SK-N-SH (cell line): ENCODE data around the gene HSCB. TPM values are rescaled to one million over a fixed set of nuclear protein-coding genes. Genes with fewer than 3 reads are reported as not detected.

Source experiments
- CTCF ChIA-PET: fragments of 300-600, 350-600 bp; formaldehyde crosslinking; extraction: SDS; loops from one replicate; lab custom pipeline; 2021; lab: Yijun Ruan, JAX
- POLR2A ChIA-PET: fragments of 350-600 bp; sonication (Branson Sonifier 250); formaldehyde crosslinking; extraction: SDS; loops from one replicate; lab custom pipeline; 2020; ENCODE audit warnings: antibody characterized with exemption, inconsistent platforms; lab: Yijun Ruan, JAX
- DNase-seq: peaks from one replicate; pipeline ENCODE4 v3.0.0; 2012
- H2AFZ ChIP-seq: fragments of 200-600 bp; sonication (generic); 2 replicates; pipeline ENCODE4 v1.8.1; 2016; ENCODE audit warnings: antibody characterized with exemption, mild to moderate bottlenecking, low read depth
- H3F3A ChIP-seq: fragments of 200-600 bp; sonication (generic); replicated peaks from 2 replicates; pipeline ENCODE3; 2016; ENCODE audit warnings: antibody characterized with exemption, mild to moderate bottlenecking; ENCODE audit not compliant: insufficient read depth
- H3K27ac ChIP-seq, 2 experiments: fragments of 200-500 bp in 1 of 2; fragments of 200-600 bp in 1 of 2; sonication (Bioruptor generic) in 1 of 2; sonication (generic), shearing (Covaris generic) in 1 of 2; 2 replicates each; pipeline versions ENCODE4 v1.5.1 to v1.6.1; 2014 to 2016; ENCODE audit warnings: low read depth in 2 of 2, inconsistent platforms in 1 of 2, low read length in 1 of 2, mild to moderate bottlenecking in 1 of 2, mixed read lengths in 1 of 2
- H3K27me3 ChIP-seq: fragments of 200-600 bp; sonication (generic), shearing (Covaris generic); 2 replicates; pipeline ENCODE4 v1.6.1; 2016; ENCODE audit warnings: mixed run types; ENCODE audit not compliant: insufficient read depth
- H3K36me3 ChIP-seq, 2 experiments: fragments of 200-500 bp in 1 of 2; fragments of 200-600 bp in 1 of 2; sonication (Bioruptor generic) in 1 of 2; sonication (generic) in 1 of 2; replicated peaks in 1 of 2; 2 replicates each; pipeline versions ENCODE3 to v1.5.1; 2014 to 2016; ENCODE audit warnings: low read length in 1 of 2, mild to moderate bottlenecking in 1 of 2; ENCODE audit not compliant: insufficient read depth in 2 of 2, control insufficient read depth in 1 of 2
- H3K4me1 ChIP-seq, 2 experiments: fragments of 200-500 bp in 1 of 2; fragments of 200-600 bp in 1 of 2; sonication (Bioruptor generic) in 1 of 2; sonication (generic), shearing (Covaris generic) in 1 of 2; 2 replicates each; pipeline versions ENCODE4 v1.5.1 to v1.6.1; 2014 to 2016; ENCODE audit warnings: low read depth in 1 of 2, low read length in 1 of 2, mixed run types in 1 of 2; ENCODE audit not compliant: insufficient read depth in 2 of 2, control insufficient read depth in 1 of 2
- H3K4me2 ChIP-seq: fragments of 200-600 bp; sonication (generic), shearing (Covaris generic); 2 replicates; pipeline ENCODE4 v1.6.1; 2017; ENCODE audit warnings: mixed run types
- H3K4me3 ChIP-seq, 2 experiments: fragments of 200-500 bp in 1 of 2; fragments of 200-600 bp in 1 of 2; sonication (Bioruptor generic) in 1 of 2; sonication (generic), shearing (Covaris generic) in 1 of 2; 2 replicates each; pipeline versions ENCODE4 v1.5.1 to v1.8.1; 2014 to 2016; ENCODE audit warnings: low read depth in 2 of 2, inconsistent platforms in 1 of 2, low read length in 1 of 2, mild to moderate bottlenecking in 1 of 2, mixed read lengths in 1 of 2, moderate library complexity in 1 of 2
- H3K79me2 ChIP-seq: fragments of 200-600 bp; sonication (generic); 2 replicates; pipeline ENCODE4 v1.8.1; 2017; ENCODE audit warnings: mild to moderate bottlenecking; ENCODE audit not compliant: insufficient read depth
- H3K9ac ChIP-seq: fragments of 200-600 bp; sonication (generic); 2 replicates; pipeline ENCODE4 v1.6.1; 2017; ENCODE audit warnings: mixed run types
- H3K9me2 ChIP-seq: fragments of 200-600 bp; sonication (generic); 2 replicates; pipeline ENCODE4 v1.6.1; 2017; ENCODE audit warnings: mixed run types
- H3K9me3 ChIP-seq: fragments of 200-600 bp; sonication (generic); 2 replicates; pipeline ENCODE4 v1.6.1; 2017; ENCODE audit warnings: mixed run types, mild to moderate bottlenecking, moderate library complexity
- H4K20me1 ChIP-seq: fragments of 200-600 bp; sonication (generic); 2 replicates; pipeline ENCODE4 v1.6.1; 2017; ENCODE audit warnings: mild to moderate bottlenecking, mixed run types; ENCODE audit not compliant: insufficient read depth
- CHD2 ChIP-seq: fragments of 150-350 bp; IDR thresholded peaks from 2 replicates; pipeline ENCODE4 v1.6.1; 2018; ENCODE audit warnings: low read length; ENCODE audit not compliant: partially characterized antibody
- FOSL2 ChIP-seq: IDR thresholded peaks from 2 replicates; pipeline ENCODE4 v1.4.0; 2012; ENCODE audit warnings: low read depth, mild to moderate bottlenecking, moderate library complexity, borderline replicate concordance
- FOXJ3 ChIP-seq: sonication (generic); formaldehyde crosslinking; IDR thresholded peaks from 2 replicates; pipeline ENCODE4 v1.5.1; 2020; ENCODE audit warnings: mild to moderate bottlenecking, missing genetic modification reagents
- MEF2A ChIP-seq: IDR thresholded peaks from 2 replicates; pipeline ENCODE4 v1.4.0; 2012; ENCODE audit warnings: low read depth, borderline replicate concordance
- POLR2AphosphoS5 ChIP-seq: IDR thresholded peaks from 2 replicates; pipeline ENCODE4 v1.6.1; 2012; ENCODE audit warnings: low read depth, low read length
- RFX5 ChIP-seq: IDR thresholded peaks from 2 replicates; pipeline ENCODE4 v1.6.1; 2012; ENCODE audit warnings: mild to moderate bottlenecking, improper control_type of control experiment, low read length
- SMC3 ChIP-seq: IDR thresholded peaks from 2 replicates; pipeline ENCODE4 v1.6.1; 2012; ENCODE audit warnings: low read depth, low read length, improper control_type of control experiment
- WGBS: methylation state at CpG from one replicate; pipeline ENCODE4 v1.1.6; 2017; ENCODE audit warnings: low lambda C conversion rate; 5-methylcytosine and 5-hydroxymethylcytosine counted together
- polyA plus RNA-seq, 3 experiments: library from polyadenylated mRNA; depleted of rRNA; stranded (reverse); fragments of >200 nt; gene quantifications; 2 replicates each; pipeline ENCODE4 v1.2.3, GENCODE V29; 2012
- TF ChIP-seq, protein P1 (sequence below): fragments of 150-350 bp; IDR thresholded peaks from 2 replicates; pipeline ENCODE4 v1.6.1; 2016; ENCODE audit warnings: mild to moderate bottlenecking, low read depth, low read length
- TF ChIP-seq, protein P2 (sequence below): IDR thresholded peaks from 2 replicates; pipeline ENCODE4 v1.4.0; 2012; ENCODE audit warnings: low read depth, borderline replicate concordance
- TF ChIP-seq, protein P3 (sequence below): IDR thresholded peaks from 2 replicates; pipeline ENCODE4; 2012

The HSCB gene
- polyA plus RNA-seq, 1 of the 3 experiments (the other 2 are of a cell fraction) = 19.9 TPM

DNA sequence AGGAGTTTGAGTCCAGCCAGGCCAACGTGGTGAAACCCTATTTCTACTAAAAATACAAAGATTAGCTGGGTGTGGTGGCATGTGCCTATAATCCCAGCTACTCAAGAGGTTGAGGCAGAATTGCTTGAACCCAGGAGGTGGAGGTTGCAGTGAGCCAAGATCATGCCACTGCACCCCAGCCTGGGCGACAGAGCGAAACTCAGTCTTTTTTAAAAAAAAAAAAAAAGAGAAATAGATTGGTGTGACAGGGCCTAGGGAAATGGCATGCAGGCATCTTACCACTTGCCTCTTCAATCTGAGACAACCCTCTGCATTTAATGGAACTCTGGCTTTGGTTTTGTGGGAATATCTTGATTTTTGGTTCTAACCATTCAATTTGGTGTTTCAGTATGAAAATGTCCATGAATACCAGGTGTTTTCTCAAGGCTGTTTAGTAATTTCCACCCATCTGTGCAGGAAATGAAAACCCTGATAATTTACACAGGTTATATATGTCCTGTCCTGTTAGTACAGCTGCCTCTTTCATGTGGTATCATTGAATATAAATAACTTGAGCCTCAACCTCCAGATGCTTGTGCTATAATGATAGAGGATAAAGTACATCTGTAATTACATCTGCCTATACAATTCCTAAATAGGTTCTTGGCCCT lies 50.1 kb downstream of the HSCB start:
- 73% methylated on average over 3 of the region's 3 CpGs for WGBS
- Histone ChIP-seq H3K36me3 (peaks cover 54 to 56% of the 10 kb centered on the region in 2 experiments), H2AFZ (no peak overlapping the region), H3K27me3 (no peaks in the 10 kb centered on the region), H4K20me1 (peaks cover 32% of the 10 kb centered on the region), H3K9me3 (no peaks in the 10 kb centered on the region), H3K4me3 (no peak overlapping the region), H3K9me2 (no peaks in the 10 kb centered on the region), H3F3A (peaks cover 59% of the 10 kb centered on the region), H3K9ac (no peak overlapping the region), H3K79me2 (peaks cover 38% of the 10 kb centered on the region), H3K27ac (no peak overlapping the region), H3K4me1 (peaks cover 0 to 2% of the 10 kb centered on the region in 2 experiments; a peak in 1 of 4 replicates), H3K4me2 (no peak overlapping the region)
- no peak for DNase-seq
- ChIA-PET CTCF (interaction anchor here (0.7 to 1.8 kb wide), 2 partner anchors 16 to 249 kb away, joined by 3 to 4 read pairs; no protein-coding TSS in a partner anchor), POLR2A (interaction anchor here (0.6 to 1.2 kb wide), 3 partner anchors 36 to 249 kb away, joined by 3 to 5 read pairs (median 3); no protein-coding TSS in a partner anchor)
- TF ChIP-seq SMC3 = no peak

DNA sequence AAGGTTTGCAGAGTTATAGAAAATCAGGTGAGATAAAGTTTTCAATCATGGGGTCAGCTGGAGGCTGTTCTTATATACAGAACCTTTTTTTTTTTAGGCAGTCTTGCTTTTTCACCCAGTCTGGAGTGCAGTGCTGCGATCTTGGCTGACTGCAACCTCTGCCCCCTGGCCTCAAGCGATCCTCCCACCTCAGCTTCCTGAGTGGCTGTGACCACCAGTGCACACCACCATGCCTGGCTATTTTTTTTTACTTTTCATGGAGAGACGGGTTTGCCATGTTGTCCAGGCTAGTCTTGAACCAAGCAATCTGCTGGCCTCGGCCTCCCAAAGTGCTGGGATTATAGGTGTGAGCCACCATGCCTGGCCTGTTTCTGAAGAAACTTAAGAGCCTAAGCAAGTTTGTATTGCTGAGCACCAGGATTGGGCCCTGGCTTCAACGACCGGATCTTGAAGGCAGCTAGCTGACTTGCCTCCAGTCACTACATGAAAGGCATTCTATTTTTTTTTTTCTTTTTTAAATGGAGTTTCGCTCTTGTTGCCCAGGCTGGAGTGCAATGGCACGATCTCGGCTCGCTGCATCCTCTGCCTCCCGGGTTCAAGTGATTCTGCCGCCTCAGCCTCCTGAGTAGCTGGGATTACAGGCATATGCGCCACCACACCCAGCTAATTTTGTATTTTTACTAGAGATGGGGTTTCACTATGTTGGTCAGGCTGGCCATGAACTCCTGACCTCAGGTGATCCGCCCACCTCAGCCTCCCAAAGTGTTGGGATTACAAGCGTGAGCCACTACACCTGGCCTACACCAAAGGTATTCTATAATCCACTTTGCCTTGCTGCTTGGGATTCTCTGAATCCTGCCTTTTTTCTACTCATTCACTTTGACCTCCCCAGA lies 50.9 kb downstream of the HSCB start:
- Histone ChIP-seq H2AFZ (no peak overlapping the region), H3K27ac (no peak overlapping the region), H3F3A (peaks cover 61% of the 10 kb centered on the region), H3K9me3 (no peaks in the 10 kb centered on the region), H3K4me2 (no peak overlapping the region), H3K9ac (no peak overlapping the region), H3K9me2 (no peaks in the 10 kb centered on the region), H3K4me1 (peaks cover 0 to 4% of the 10 kb centered on the region in 2 experiments; a peak in 1 of 4 replicates), H3K27me3 (no peaks in the 10 kb centered on the region), H3K79me2 (peaks cover 46% of the 10 kb centered on the region), H3K4me3 (no peak overlapping the region), H3K36me3 (peaks cover 54 to 57% of the 10 kb centered on the region in 2 experiments), H4K20me1 (peaks cover 37% of the 10 kb centered on the region)
- CTCF ChIA-PET = no interaction called here
- POLR2A ChIA-PET = interaction anchor here (0.6 to 1.2 kb wide), 2 partner anchors 46 to 248 kb away, joined by 3 to 5 read pairs; no protein-coding TSS in a partner anchor
- WGBS = 99% methylated on average over 15 of the region's 15 CpGs
- no peak for TF ChIP-seq CHD2
- TF ChIP-seq MEF2A = no peak
- TF ChIP-seq FOSL2 = no peak
- TF ChIP-seq, protein P1, sequence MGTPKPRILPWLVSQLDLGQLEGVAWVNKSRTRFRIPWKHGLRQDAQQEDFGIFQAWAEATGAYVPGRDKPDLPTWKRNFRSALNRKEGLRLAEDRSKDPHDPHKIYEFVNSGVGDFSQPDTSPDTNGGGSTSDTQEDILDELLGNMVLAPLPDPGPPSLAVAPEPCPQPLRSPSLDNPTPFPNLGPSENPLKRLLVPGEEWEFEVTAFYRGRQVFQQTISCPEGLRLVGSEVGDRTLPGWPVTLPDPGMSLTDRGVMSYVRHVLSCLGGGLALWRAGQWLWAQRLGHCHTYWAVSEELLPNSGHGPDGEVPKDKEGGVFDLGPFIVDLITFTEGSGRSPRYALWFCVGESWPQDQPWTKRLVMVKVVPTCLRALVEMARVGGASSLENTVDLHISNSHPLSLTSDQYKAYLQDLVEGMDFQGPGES = no peak
- TF ChIP-seq FOXJ3 (CRISPR knock-in tag) = no peak
- no peak for TF ChIP-seq POLR2AphosphoS5
- TF ChIP-seq, protein P2, sequence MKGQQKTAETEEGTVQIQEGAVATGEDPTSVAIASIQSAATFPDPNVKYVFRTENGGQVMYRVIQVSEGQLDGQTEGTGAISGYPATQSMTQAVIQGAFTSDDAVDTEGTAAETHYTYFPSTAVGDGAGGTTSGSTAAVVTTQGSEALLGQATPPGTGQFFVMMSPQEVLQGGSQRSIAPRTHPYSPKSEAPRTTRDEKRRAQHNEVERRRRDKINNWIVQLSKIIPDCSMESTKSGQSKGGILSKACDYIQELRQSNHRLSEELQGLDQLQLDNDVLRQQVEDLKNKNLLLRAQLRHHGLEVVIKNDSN = no peak
- TF ChIP-seq, protein P3, sequence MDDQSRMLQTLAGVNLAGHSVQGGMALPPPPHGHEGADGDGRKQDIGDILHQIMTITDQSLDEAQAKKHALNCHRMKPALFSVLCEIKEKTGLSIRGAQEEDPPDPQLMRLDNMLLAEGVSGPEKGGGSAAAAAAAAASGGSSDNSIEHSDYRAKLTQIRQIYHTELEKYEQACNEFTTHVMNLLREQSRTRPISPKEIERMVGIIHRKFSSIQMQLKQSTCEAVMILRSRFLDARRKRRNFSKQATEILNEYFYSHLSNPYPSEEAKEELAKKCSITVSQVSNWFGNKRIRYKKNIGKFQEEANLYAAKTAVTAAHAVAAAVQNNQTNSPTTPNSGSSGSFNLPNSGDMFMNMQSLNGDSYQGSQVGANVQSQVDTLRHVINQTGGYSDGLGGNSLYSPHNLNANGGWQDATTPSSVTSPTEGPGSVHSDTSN = no peak
- no peak for TF ChIP-seq RFX5
- DNase-seq = no peak
